Fibroblast of upper back skin (primary cell): ENCODE measurements around the gene ITLN2.
"Not testable (repeated sequence)": the region's sequence is repeated elsewhere in the genome, so short reads cannot be mapped to it uniquely, and the experiment has no call there.

Source experiments
- DNase-seq: peaks from one replicate; pipeline ENCODE4 v3.0.0-alpha.2; 2013

ITLN2 gene

DNA sequence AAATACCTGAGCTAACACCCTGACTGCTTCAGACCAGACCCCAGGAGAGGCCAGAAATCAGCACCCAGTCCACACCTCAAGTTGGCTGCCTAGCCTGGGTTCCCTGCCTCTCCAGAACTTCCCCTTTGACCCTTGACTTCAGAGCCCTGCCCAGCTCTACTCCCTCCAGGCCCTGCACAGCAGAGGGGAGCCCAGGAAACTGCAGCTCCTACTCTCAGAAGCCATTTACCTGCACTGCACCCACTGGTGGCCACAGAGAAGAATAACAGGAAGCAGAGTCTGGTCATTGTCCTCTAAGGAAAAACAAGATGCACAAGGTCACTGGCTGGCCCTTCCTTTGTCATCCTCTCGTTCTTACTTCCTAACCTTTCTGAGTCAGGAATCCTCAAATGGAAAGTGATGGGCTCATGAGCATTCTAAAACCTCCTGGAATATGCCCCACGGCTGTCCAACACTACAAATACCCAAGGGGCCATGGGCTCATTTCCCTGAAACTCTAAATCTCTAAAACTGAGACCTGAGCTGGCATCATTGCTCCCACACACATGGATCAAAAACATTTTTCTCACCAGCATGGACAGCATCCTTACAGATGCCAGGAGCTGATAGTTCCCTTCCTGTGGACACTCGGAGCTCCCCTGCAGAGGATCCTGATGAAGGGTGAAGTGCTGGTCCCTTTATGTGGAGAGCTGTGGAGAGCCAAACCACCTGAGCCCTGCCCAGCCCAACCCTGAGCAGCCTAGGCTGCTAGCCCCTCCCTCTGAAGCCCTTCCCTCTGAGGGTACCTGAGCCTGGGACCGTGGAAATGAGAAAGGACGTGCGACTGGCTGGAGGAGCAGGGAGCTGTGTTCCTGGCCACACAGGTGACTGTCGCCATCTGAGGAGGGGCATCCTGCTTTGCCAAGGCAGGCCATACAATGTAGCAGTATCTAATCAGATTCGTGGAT, at the start of gene ITLN2:
Gene ITLN2, minus strand, starts transcription at position 652 of the 947 bp plus-strand sequence. Its CDS starts 68 bp downstream, at position 584.
- DNase-seq, result peak; percentile 26

DNA sequence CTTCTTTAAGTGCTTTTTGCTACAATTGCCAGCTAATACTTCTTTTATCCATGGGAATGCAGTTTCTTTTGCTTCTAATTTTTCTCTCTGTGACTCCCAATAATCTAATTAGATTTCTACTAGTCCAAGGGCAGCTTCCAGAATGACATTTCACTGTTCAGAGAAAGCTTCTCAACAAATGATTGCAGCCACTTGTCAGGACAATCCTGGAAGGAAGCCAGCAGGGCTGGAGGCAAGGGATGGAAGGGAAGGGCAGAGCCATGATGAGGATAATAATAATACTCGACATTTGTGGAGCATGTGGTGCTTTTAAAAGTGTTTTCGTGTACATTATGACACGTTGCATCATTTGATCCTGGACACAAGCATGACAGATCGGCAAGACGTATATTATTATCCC, 46.9 kb upstream of the ITLN2 start:
- DNase-seq, result no peak

DNA sequence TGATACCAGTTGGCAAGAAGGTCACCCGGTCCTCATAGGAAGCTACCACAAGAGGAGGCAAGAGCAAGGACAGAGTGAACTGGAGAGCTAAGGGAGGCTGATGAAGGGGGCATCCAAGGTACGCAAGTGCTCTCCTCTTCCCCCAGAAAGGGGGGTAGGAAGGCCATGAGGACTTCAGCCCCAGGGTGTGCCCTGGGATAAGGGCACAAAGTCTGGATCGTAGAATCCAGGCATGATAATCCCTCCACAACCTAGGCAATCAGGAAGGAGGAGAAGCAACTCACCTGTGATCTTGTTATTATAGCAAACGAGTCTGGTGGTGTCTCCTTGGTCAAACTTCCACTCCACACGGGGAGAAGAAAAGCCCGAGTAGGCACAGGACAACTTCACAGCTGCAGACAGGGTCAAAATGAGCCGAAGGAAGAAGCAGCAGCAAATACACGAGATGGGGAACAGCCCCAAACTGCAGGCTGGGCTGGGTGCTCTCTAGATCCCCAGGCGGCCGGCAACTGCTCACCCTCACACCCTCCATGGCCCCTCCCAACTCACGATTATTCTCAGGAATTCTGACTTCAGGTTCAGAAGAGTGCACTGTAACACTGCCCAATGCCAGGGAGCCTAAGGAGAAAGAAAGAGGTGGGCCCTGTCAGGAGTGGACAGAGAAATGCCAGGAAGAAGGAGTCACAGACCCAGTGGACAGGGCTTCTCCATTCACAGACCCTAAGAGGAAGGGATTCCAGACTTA, 46.3 kb upstream of the ITLN2 start:
- DNase-seq, result no peak

DNA sequence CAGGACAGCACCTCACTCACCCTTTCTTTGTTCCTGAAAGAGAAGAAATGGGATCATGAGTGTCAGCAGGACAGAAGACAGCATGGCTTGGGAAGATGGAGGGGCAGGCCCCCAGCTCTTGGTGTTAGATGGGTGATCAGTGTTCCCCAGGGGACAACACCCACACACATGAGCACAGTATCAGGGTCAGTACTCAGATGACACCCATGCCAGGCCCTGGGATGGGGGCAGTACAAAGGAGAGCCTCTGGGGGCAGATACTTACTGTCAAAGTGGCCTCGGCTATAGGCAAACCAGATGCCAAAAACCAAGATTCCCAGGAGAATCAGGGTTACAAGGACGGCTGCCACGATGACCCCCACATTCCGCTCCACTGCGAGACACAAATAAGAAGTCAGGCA, 44.8 kb upstream of the ITLN2 start:
- no peak for DNase-seq

DNA sequence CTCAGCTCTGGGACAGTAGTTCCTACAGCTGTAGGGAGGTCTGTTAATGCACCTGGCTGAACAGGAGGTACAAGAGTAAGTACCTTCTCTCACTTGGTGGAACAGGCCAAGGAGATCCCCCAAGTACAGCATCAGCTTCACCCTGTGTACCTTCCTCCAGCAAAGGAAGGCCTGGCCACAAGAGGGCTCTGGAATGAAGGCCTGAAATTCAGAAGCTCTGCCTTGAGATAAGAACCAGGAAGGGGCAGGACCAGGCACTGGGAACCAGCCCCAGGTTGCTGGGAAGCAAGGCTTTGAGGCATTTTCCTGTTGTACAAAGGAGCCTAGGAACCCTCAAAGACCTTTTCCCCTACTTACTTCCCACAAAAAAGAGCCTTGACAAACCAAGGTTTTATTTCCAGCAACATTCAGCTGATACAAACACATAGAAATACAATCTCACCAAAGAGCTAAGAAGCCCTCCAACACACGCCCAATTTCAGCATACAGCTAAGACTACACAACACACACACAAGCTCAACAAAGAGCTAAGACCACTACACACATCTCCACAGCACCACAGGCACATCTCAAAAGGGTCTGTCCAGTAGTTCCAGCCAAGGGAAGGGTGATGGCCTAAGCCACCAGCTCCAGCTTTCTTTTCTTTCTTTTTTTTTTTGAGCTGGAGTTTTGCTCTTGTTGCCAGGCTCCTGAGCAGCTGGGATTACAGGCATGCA, 42.9 kb upstream of the ITLN2 start:
- DNase-seq, result peak; percentile 50

DNA sequence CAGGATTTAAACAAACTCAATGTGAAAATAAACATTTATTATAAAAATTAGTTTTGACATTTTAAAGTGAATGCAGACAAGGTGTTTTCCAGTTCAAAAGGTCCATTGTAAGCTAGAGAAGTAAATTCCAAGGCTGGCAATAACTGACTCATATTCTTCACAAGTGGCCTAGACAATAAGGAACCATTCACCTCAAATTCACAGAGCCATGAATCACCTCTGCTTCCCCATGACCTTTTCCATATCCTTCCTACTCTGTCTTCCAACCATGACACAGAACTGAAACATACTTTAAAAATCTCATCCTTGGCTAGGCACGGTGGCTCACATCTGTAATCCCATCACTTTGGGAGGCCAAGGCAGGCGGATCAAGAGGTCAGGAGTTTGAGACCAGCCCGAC, 41.6 kb upstream of the ITLN2 start:
- peak; percentile 45 for DNase-seq

DNA sequence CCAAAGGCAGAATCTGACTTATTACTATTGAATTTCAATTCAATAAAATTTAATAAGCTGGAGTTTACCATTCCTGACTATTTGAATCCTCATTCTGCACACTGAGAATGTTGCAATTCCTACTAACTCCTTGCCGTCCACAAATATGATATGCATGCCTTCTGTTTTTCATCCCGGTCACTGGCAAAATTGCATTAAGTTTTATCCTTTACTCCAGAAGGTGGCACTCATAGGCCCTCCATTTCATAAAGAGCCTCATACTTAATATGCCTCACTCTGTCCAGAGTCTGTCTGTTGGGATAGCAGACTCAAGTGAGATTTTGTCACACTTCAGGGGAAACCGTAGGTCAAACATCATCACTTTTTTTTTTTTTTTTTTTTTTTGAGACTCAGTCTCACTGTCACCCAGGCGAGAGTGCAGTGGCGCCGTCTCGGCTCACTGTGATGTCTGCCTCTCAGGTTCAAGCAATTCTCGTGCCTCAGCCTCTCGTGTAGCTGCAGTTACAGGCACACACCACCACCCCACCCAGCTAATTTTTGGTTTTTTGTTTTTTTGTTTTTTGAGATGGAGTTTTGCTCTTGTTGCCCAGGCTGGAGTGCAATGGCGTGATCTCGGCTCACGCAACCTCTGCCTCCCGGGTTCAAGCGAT, 39.1 kb upstream of the ITLN2 start:
- DNase-seq, result peak; percentile 72

DNA sequence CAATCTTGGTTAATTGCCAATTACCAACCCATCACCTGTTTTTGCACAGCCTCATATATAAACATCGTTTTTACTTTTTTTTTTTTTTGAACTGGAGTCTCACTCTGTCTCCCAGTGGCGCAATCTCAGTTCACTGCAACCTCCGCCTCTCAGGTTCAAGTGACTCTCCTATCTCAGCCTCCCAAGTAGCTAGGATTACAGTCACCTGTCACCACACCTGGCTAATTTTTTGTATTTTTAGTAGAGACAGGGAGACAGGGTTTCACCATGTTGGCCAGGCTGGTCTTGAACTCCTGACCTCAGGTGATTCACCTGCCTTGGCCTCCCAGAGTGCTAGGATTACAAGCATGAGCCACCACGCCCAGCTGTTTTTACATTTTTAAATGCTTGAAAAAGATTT, 37.4 kb upstream of the ITLN2 start:
- not testable (repeated sequence) for DNase-seq

DNA sequence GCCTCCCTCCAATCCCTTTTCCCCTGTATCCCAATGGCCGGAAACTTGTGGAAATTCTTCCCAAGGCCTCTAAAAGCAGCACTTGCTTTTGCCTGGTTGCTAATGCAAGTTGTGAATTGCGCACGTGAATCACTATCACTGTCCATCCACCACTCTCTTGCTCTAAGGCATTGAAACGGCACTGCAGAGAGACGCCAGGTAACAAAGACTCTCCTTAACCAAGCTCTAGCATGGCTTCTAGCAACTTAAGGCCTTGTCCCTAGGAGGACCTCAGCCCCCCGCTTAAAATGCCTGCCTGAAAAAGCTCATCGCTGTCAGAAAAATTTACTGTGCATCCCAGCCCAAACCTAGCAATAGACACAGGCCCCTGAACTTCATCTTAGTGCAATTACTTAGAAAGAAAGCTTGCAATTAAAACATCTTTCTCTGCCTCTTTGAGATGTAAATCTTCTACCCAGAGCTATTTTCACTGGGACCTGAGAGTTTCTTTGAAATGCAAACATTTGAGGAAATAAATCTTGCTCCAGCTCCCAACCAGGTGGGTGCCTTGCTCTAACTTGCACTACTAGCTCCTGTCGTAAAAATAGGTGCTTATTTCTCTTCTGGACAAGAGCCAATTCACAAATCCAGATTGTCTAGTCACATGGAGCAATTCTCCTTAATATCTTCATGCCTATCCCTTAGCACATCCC, 32.9 kb upstream of the ITLN2 start:
- no peak for DNase-seq

DNA sequence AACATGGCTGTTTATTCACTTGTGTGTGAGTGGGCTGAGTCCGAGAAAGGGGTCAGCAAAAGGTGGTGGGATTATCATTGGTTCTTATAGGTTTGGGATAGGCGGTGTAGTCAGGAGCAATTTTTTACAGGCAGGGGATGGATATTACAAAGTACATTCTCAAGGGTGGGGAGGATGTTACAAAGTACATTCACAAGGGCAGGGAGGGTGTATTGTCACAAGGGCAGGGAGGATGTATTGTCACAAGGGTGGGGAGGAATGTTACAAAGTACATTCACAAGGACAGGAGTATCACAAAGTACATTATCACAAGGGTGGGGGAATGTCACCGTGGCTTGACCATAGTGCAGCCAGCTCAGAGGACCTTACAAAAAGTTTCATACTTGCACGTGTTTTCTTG, 31.1 kb upstream of the ITLN2 start:
- DNase-seq, result no peak

DNA sequence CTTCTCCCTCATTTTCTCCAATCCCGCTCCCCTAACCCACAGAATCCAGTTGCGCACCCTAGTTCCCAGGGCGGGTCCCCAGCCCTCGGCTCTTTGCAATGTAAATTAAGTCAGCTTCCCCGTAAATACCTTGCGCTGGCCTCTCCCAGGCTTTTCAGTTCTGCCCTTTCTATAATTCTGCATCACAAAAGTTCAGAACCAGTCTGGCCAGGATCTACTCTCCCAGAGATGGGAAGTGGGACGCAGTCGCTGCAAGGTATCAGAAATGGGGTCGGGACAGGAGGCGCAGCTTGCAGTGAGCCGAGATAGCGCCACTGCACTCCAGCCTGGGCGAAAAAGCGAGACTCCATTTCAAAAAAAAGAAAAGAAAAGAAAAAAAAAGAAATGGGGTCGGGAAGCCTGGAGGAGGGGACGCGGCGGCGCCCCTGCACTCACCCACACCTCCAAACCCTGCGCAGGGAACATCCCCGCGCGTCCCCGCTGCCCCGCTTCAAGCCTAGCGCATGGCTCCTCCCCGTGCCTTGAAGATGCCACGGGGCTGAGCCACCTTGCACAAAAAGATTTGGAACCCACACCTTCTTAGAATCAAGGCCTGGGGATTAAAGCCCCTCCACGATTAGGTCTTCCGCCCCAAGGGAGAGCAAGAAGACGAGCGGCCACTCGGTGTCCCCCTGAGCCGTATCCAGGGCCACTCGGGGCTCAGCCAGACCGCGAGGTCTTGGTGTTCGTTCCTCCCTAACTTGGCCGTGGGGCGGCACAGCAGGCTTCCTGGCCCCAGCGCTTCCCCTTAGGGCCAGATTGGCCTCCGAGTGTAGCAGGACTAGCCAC, 27.2 kb upstream of the ITLN2 start:
- no peak for DNase-seq

DNA sequence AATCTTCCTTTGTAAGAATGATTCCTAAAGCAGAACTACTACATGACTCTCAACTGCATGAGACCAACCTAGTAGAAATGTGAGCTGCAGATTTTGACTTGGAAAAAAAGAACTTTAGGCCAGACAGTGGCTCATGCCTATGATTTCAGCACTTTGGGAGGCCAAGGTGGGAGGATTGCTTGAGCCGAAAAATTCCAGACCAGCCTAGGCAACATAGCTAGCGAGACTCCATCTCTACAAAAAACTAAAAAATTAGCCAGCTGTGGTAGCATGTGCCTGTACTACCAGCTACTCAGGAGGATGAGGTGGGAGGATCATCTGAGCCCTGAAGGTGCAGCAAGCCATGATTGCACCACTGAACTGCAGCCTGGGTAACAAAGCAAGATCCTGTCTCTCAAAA, 24.7 kb upstream of the ITLN2 start:
- DNase-seq, result no peak

DNA sequence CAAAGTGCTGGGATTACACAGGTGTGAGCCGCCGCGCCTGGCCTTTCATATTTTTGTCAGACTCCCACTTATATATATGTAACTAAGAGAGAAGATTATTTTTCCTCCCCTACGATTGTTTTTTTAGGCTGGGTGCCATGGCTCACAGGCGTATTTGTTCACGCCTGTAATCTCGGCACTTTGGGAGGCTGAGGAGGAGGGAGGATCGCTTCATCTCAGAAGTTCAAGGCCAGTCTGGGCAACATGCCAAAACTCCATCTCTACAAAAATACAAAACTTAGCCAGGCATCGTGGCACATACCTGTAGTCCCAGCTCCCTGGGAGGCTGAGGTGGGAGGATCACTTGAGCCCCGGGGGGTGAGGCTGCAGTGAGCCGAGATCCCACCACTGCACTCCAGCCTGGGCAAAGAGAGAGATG, 23.9 kb upstream of the ITLN2 start:
- no peak for DNase-seq

DNA sequence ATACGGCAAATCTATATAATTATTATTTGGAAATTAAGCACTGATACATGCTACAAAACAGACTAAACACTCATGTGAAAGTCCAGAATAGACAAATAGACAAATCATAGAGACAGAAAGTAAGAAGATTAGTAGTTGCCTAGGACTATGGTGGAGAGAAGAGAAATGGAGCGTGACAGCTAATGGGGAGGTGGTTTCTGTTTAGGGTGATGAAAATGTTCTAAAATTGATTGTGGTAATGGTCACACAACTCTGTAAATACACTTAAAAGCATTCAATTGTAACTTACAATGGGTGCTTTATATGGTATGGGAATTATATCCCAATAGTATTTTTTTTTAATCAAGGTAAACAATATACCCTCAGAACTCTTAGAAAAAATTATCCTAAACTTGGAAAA, 20.4 kb upstream of the ITLN2 start:
- DNase-seq, result no peak

DNA sequence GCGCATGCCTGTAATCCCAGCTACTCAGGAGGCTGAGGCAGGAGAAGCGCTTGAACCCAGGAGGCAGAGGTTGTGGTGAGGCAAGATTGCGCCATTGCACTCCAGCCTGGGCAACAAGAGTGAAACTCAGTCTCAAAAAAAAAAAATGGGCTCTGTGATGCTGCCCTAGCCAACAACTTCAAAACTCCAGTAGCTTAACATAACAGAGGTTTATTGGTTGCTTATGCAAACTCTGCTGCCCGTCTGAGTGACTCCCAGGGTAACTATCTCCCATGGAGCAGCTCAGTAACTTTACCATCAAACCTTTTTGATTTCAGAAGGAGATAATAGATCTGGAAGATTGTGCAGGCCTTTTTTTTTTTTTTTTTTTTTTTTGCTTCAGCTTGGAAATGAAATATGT, 18.9 kb upstream of the ITLN2 start:
- no peak for DNase-seq

DNA sequence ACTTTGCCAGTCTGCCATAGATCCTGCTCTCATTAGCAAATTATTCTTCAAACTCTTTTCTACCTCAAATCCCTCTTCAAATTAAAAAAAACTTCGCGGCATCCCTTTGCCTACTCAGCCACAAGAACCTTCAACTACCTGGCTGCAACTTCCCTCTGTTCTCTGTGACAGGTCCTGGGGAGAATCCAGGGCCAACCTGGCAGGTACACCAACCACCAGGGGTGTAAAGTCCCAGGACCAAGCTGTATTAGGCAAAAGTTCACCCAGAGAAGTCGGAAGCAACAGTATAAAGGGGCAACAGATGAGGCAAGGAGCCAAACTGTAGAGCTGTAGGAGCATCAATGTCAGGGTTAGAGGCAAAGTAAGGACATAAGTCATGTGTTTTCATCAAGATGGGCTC, 18.3 kb upstream of the ITLN2 start:
- no peak for DNase-seq

DNA sequence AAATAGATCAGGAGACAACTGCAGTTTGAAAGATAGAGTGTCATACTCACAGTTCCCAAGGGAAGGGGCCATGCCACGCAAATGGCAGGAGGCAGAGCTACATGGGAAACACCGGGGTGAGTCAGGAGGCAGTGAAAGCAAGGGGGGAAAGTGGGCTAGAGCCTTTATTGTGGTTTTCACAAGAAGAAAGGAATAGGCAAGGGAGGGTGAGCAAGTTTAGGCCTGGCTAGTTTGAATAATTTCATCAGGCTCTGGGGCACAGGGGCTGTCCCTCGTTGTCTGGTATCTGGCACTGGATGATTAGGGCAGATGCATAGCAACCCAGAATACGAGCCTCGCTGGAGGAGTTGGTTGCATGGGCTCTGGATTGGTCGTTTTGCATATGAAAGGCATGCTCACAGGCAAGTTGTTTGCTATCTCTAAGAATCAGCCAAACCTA, 17.0 kb upstream of the ITLN2 start:
- DNase-seq, result no peak

DNA sequence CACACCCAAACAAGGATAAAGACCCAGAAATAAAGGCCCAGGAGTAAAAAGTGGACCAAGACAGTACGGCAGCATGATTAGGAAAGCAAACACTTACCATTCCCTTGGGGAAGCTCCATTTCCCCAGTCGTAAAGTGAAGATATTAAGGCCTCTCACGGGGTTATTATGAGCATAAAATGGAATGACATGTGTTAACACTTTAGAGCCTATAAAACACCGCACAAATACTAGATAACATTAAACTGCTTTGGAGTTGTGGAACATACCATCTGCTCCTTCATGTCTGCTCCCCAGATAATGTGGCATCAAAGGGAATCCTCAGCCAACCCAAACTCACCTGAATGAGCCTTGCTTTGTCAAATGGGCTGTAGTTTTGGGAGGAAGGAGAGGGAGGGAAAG, 8.9 kb upstream of the ITLN2 start:
- no peak for DNase-seq

DNA sequence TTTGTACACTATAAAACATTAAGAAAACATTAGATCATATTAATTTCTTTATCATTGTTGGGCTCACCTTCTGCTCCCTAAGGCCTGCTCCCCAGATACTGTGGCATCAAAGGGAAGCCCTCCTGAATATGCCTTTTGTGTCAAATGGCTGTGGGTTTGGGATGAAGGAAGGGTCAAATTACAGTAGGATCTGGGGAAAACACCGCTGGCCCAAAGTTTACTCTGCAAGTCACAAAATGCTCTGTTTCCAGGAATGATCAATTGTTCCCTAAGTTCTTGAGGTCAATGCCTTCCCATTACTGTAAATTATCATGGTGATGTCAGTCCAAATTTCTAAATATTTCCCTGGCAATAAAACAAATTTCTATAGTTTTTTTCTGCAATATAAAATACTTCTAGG, 6.8 kb upstream of the ITLN2 start:
- DNase-seq, result no peak

DNA sequence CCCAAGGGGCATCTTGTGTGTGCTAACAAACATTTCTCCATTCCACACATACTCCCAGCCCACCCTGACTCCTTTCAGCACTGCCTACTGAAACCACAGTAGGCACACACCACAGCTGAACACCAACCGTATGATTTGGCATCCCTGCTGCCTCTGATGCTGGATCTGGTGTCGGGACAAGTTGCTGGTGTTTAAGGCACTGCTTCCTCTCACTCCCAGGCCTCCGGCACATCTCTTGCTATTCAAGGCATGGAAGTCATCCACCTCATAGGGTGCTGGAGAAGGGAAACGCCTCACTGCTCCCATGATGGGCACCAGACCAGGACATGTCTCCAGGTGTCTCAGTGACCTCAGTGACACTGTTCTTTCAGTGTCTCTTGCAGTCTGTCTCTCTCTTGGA, 2.4 kb upstream of the ITLN2 start:
- DNase-seq, result no peak

DNA sequence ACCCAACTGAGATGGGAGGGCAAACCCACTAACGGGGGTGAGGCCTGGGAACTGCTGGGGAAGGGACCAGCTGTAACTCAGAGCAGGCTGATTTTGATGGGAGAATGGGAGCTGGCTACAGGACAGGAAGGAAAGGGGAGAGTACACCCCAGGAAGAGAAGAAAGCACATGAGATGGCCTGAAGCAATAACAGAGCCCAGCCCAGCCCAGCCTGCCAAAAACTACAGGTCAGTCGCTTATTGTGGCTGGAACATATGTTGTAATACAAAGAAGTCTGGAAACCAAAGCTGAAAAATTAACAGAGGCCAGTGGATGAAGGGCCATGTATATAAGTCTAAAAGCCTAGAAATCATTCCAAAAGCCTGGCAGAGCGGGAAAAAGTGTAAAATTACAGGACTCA, 1.6 kb downstream of the ITLN2 start:
- DNase-seq, result no peak
